ENCODE measurements around the gene TRIM17.

The TRIM17 gene

DNA sequence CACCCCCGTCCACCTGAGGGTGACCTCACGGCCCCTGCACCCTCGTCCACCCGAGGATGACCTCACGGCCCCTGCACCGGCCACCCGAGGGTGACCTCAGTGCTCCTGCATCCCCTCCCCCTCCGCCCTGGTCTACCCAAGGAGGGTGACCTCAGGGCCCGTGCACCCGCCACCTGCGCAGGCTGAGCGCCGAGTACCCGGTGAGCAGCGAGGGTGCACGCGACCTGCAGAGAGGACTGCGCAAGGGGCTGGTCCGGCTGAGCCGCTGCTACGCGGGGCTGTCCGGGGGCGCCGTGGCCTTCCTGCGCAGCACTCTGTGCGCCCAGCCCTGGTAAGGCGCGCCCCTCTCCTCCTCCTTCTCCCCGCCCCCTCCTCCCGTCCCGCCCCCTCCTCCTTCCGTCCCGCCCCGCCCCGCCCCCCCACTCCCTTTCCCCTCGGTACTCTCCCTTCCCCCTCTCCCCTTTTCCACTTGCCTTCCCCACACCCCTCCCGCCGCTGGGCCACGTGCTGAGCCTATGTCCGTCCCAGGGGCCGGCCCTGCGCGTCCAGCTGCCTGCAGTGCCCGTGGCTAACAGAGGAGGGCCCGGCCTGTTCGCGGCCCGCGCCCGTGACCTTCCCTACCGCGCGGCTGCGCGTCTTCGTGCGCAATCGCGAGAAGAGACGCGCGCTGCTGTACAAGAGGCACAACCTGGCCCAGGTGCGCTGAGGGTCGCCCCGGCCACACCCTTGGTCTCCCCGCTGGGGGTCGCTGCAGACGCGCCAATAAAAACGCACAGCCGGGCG, 38.4 kb downstream of the TRIM17 start:
- no peak for DNase-seq

- no peak for DNase-seq
Measured at GRCh38 chr1:228377664-228378089, 39.0 kb downstream of the TRIM17 start.

- DNase-seq, result no peak
Measured at GRCh38 chr1:228376651-228377631, 39.7 kb downstream of the TRIM17 start.

- DNase-seq, result no peak
Measured at GRCh38 chr1:228376262-228376628, 40.4 kb downstream of the TRIM17 start.

GRCh38 chr1:228375578-228376261, 40.9 kb downstream of the TRIM17 start:
- DNase-seq, result no peak

DNA sequence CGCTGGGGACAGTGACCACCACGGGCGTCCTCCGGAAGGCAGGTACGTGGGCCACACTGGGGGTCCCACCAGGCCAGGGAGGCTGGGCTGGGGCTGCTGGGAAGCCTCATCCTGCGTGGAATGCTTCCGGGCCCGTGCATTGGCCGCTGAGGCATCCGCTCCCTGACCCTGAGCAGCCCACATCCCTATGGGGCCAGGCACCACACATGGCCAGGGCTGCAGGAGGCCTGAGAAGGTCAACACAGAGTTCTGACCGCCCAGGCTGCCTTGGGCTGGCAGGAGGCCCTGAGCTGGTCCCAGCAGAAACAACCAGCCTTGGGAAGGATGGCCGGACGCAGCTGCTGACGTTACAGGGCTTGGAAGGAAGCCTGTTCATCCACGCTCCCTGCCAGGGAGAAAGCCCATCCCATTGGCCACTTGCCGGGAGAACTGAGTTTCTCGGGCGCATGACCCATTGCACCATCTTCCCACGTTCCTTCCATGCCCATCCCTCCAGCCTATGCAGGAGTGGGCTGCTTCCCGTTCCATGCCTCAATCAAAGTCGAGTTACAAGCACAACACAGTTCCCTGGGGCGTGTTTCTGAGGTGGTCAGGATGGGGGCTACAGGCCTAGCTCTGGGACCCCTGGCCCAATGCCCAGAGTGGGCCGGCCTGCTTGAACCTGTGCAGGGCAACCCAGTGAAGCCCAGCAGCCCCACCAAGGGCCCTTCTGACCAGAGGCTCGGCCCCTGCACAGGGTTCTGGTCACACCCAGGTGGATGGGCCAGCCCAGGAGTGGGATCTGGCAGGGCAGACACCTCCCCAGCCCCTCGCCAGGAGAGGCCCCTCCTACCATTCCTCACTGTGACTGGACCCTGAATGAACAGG, 41.7 kb downstream of the TRIM17 start:
- no peak for DNase-seq

- DNase-seq, result no peak
Measured at GRCh38 chr1:228373681-228374571, 42.7 kb downstream of the TRIM17 start.

DNA sequence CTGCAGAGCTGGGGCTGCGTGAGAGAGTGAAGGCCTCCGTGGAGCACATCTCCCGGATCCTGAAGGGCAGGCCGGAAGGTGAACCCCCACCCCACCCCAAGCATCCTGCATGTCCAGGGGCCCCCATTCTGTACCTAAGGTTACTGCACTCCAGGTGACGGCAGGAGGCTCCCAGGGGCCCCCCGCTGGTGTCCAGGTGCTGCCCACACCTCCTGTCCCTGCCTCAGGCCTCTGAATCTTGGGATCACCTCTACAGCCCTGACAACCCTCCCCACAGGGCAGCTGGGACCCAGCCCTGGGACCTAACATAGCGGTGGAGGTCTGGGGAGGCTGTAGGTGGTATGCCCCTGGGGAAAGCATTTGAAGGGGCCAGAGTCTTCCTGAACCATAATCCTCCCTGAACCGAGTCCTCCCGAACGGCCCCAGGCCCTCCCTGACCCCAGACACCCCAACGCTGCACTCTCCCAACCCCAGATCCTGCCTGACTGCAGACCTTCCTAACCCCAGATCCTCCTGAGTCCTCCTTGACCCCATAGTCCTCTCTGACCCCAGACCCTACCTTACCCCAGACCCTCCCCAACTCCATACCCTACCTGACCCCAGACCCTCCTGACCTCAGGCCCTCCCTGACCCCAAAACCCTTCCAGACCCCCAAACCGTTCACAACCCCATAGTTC, 43.5 kb downstream of the TRIM17 start:
- DNase-seq, result no peak

DNA sequence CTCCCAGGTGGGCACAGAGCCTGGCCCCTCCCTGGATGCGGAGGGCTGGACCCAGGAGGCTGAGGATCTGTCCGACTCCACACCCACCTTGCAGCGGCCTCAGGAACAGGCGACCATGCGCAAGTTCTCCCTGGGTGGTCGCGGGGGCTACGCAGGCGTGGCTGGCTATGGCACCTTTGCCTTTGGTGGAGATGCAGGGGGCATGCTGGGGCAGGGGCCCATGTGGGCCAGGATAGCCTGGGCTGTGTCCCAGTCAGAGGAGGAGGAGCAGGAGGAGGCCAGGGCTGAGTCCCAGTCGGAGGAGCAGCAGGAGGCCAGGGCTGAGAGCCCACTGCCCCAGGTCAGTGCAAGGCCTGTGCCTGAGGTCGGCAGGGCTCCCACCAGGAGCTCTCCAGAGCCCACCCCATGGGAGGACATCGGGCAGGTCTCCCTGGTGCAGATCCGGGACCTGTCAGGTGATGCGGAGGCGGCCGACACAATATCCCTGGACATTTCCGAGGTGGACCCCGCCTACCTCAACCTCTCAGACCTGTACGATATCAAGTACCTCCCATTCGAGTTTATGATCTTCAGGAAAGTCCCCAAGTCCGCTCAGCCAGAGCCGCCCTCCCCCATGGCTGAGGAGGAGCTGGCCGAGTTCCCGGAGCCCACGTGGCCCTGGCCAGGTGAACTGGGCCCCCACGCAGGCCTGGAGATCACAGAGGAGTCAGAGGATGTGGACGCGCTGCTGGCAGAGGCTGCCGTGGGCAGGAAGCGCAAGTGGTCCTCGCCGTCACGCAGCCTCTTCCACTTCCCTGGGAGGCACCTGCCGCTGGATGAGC, 44.3 kb downstream of the TRIM17 start:
- DNase-seq, result no peak

- DNase-seq, result no peak
Measured at GRCh38 chr1:228371741-228372182, 44.9 kb downstream of the TRIM17 start.

DNA sequence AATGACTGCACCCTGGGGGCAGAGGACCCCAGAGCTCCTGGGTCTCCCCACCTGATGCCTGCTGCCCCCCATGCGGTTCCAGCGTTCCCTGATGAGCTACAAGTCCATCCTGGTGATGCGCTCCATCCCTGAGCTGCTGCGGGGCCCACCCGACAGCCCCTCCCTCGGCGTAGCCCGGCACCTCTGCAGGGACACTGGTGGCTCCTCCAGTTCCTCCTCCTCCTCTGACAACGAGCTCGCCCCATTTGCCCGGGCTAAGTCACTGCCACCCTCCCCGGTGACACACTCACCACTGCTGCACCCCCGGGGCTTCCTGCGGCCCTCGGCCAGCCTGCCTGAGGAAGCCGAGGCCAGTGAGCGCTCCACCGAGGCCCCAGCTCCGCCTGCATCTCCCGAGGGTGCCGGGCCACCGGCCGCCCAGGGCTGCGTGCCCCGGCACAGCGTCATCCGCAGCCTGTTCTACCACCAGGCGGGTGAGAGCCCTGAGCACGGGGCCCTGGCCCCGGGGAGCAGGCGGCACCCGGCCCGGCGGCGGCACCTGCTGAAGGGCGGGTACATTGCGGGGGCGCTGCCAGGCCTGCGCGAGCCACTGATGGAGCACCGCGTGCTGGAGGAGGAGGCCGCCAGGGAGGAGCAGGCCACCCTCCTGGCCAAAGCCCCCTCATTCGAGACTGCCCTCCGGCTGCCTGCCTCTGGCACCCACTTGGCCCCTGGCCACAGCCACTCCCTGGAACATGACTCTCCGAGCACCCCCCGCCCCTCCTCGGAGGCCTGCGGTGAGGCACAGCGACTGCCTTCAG, 45.5 kb downstream of the TRIM17 start:
- DNase-seq, result no peak

DNA sequence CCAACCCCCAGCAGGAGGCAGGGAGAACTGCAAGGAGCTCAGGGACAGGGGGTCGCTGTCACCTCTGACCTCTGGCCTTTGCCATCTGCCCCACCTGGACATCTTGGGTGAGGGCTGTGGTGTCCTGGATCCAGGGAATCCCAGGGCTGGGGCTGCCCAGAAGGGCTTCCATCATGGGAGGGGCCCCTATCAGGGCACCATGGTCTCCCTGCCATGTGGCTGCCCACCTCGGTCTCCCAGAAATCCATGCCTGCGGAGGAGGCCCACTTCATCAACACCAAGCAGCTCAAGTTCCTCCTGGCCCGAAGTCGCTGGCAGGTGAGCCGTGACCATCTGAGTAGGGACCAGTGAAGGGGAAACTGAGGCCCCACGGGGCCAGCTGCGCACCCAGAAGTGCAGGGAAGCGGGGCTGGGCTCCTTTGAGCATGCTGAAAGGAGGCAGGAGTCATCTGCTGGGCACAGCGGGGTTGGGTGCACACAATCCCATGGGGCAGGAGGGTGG, 46.2 kb downstream of the TRIM17 start:
- DNase-seq, result no peak

DNA sequence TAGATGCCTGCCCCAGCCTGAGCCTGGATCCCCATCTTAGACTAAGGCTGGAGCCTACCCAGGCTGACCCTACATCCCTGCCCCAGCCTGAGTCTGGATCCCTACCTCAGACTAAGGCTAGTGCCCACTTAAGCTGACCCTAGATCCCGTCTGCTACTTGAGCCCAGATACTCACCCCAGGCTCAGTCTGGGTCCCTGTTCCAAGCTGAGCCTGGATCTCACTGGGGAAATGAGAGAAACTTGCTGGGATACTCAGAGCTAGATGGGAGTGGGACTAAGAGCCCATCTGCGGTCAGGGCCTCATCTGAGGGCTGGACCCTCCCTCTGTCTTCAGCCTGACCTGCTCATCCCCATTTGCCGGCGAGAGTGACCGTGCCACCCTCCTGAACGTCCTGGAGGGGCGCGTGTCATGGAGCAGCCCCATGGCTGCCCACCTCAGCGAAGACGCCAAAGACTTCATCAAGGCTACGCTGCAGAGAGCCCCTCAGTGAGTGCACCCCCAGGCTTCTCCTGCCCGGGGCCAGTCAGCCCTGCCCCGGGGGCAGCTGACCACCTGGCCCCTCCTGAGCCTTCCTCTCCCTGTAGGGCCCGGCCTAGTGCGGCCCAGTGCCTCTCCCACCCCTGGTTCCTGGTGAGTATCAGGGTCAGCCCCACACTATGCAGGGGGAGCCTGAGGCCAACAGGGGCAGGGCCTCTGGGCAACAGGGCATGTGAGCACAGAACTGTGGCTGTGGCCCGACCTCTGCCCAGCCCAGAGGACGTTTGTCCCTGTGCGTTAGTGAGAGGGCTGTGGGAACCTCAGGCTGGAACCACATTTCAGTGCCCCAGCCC, 46.8 kb downstream of the TRIM17 start:
- DNase-seq, result no peak

DNA sequence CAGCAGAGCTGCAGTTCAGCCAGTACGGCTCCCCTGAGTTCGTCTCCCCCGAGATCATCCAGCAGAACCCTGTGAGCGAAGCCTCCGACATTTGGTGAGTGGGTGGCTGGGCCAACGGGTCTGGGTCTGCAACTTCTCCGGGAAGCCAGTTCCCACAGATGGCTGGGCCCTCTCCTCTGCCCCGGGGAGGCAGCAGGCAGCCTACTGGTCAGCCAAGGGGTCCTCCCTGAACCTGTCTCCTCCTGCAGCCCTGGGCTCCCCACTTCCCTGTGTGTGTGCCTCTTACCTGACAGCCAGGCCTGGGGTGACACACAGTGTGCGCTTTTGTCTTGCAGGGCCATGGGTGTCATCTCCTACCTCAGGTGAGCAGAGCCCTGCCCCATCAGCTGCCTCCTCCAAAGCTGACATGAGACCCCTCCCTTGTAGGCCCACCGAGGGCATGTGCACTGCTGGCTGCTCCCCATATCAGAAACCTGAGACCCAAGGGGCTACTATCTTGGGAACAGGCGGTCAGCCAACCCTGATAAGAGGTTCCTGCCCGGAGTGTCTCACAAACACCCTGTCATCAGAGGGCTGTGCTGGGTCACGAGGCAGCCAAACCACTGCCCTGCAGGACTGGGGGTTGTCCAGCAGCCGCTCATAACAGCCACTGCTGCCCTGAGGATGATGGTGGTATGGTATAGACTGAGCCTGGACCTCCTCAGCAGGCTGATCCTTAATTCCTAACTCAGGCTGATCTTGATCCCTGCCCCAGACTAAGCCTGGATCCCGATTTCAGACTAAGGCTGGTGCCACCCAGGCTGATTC, 47.7 kb downstream of the TRIM17 start:
- DNase-seq, result no peak

DNA sequence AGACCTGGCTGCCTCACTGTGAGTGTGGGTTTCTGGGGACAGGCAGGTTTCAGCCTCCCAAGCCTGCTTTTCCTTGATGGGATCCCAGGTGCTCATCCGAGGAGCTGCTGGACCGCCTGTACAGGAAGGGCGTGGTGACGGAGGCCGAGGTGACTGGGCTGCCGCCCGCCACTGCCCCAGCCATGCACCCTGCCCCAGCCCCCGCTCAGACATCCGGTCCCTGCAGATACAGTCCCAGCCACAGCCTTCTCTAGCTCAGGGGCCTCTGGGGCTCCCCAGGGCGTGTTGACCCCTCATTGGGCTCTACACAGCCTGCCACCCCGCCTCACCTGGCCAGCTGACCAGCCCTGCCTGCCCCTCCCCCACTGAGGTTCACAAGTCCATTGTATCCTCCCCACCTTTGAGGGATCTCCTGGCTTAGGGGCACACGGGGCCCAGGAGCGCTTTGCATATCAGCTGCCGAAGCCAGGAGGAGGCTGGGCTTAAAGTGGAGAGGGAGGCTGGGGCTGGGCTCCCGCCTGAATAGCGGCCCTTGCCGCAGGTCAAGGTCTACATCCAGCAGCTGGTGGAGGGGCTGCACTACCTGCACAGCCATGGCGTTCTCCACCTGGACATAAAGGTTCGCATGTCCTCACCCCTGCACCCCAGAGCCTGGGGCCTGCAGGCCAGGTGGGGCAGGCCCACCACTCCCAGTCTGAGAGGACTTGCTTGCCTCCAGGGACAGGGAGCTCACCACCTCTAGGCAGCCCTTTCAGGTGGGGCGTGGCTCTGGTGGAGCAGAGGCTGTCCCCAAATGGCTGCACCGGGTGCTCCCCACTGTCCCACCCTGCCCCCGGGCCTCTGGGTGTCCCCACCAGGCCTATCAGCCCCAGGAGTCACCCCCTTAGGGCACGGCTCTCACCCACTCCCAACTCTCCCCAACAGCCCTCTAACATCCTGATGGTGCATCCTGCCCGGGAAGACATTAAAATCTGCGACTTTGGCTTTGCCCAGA, 48.6 kb downstream of the TRIM17 start:
- DNase-seq, result no peak

Data from T1000 (cell line).